OCI-LY1 (cell line): ENCODE data around the gene SLC6A8.
"Not testable (repeated sequence)": the region's sequence is repeated elsewhere in the genome, so short reads cannot be mapped to it uniquely, and the experiment has no call there.

ENCODE experiments used
- H2AFZ ChIP-seq: fragments of 200-600 bp; sonication (generic), shearing (Covaris generic); 2 replicates; pipeline ENCODE4 v1.6.0; 2014; ENCODE audit warnings: antibody characterized with exemption, mild to moderate bottlenecking, low read length
- H3F3A ChIP-seq: fragments of 200-600 bp; sonication (generic), shearing (Covaris generic); 2 replicates; pipeline ENCODE4 v1.6.0; 2014; ENCODE audit warnings: mild to moderate bottlenecking, antibody characterized with exemption, low read length, moderate library complexity; ENCODE audit not compliant: insufficient read depth
- H3K27ac ChIP-seq: fragments of 200-600 bp; sonication (generic); 2 replicates; pipeline ENCODE4 v1.5.1; 2014; ENCODE audit warnings: low read length, mixed run types, mild to moderate bottlenecking, low read depth; ENCODE audit not compliant: poor library complexity, severe bottlenecking
- H3K27me3 ChIP-seq: fragments of 200-600 bp; sonication (generic); 2 replicates; pipeline ENCODE4 v1.6.0; 2014; ENCODE audit warnings: antibody characterized with exemption, mild to moderate bottlenecking, low read length, moderate library complexity; ENCODE audit not compliant: insufficient read depth
- H3K36me3 ChIP-seq: fragments of 200-600 bp; sonication (generic); 2 replicates; pipeline ENCODE4 v1.6.1; 2014; ENCODE audit warnings: mild to moderate bottlenecking, antibody characterized with exemption, low read length, moderate library complexity, mixed read lengths; ENCODE audit not compliant: insufficient read depth
- H3K4me1 ChIP-seq: fragments of 200-600 bp; sonication (generic); 2 replicates; pipeline ENCODE4 v1.5.1; 2014; ENCODE audit warnings: mild to moderate bottlenecking, low read length, moderate library complexity; ENCODE audit not compliant: insufficient read depth, severe bottlenecking
- H3K4me2 ChIP-seq: fragments of 200-600 bp; sonication (generic), shearing (Covaris generic); 2 replicates; pipeline ENCODE4 v1.6.1; 2014; ENCODE audit warnings: low read length
- H3K4me3 ChIP-seq: fragments of 200-600 bp; sonication (generic); 2 replicates; pipeline ENCODE4 v1.5.1; 2014; ENCODE audit warnings: low read length, low read depth, mild to moderate bottlenecking, mixed read lengths; ENCODE audit not compliant: poor library complexity, severe bottlenecking
- H3K79me2 ChIP-seq: fragments of 200-600 bp; shearing (Covaris generic); 2 replicates; pipeline ENCODE4 v1.6.1; 2016; ENCODE audit warnings: mixed run types, low read length, mixed read lengths; ENCODE audit not compliant: insufficient read depth
- H3K9ac ChIP-seq: fragments of 200-600 bp; sonication (generic), shearing (Covaris generic); 2 replicates; pipeline ENCODE4 v1.6.1; 2014; ENCODE audit warnings: mild to moderate bottlenecking, low read length, mixed read lengths
- H3K9me2 ChIP-seq: fragments of 200-600 bp; sonication (generic), shearing (Covaris generic); 2 replicates; pipeline ENCODE4 v1.6.1; 2014; ENCODE audit warnings: low read depth, mild to moderate bottlenecking, low read length, mixed read lengths
- H3K9me3 ChIP-seq: fragments of 200-600 bp; shearing (Covaris generic); 2 replicates; pipeline ENCODE4 v1.6.1; 2014; ENCODE audit warnings: low read length, mixed read lengths
- H4K20me1 ChIP-seq: fragments of 200-600 bp; sonication (generic), shearing (Covaris generic); 2 replicates; pipeline ENCODE4 v1.6.0; 2016; ENCODE audit warnings: mild to moderate bottlenecking, low read length; ENCODE audit not compliant: insufficient read depth
- EZH2 ChIP-seq: fragments of 200-600 bp; sonication (generic), shearing (Covaris generic); IDR thresholded peaks from 2 replicates; pipeline ENCODE4 v1.8.0; 2017; ENCODE audit warnings: borderline replicate concordance, mixed run types, mild to moderate bottlenecking, antibody characterized with exemption, low read length, moderate library complexity, mixed read lengths
- TF ChIP-seq, protein P1 (sequence below): fragments of 200-600 bp; sonication (generic), shearing (Covaris generic); IDR thresholded peaks from 2 replicates; pipeline ENCODE4 v1.5.1; 2017; ENCODE audit warnings: mild to moderate bottlenecking, antibody characterized with exemption, low read length, moderate library complexity, mixed read lengths

The SLC6A8 gene

GRCh38 chrX:153739754-153740486 is 52.2 kb downstream of the SLC6A8 start:
- TF ChIP-seq EZH2 = no peak
- TF ChIP-seq, protein P1, sequence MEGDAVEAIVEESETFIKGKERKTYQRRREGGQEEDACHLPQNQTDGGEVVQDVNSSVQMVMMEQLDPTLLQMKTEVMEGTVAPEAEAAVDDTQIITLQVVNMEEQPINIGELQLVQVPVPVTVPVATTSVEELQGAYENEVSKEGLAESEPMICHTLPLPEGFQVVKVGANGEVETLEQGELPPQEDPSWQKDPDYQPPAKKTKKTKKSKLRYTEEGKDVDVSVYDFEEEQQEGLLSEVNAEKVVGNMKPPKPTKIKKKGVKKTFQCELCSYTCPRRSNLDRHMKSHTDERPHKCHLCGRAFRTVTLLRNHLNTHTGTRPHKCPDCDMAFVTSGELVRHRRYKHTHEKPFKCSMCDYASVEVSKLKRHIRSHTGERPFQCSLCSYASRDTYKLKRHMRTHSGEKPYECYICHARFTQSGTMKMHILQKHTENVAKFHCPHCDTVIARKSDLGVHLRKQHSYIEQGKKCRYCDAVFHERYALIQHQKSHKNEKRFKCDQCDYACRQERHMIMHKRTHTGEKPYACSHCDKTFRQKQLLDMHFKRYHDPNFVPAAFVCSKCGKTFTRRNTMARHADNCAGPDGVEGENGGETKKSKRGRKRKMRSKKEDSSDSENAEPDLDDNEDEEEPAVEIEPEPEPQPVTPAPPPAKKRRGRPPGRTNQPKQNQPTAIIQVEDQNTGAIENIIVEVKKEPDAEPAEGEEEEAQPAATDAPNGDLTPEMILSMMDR = no peak
- H3K9ac ChIP-seq = no peak overlapping the region
- no peak overlapping the region for H3K27ac ChIP-seq
- H3K27me3 ChIP-seq = no peaks in the 10 kb centered on the region
- no peaks in the 10 kb centered on the region for H3K79me2 ChIP-seq
- H3K4me1 ChIP-seq = no peaks in the 10 kb centered on the region
- H3K4me2 ChIP-seq = no peak overlapping the region
- no peaks in the 10 kb centered on the region for H3K36me3 ChIP-seq
- H2AFZ ChIP-seq = no peak overlapping the region
- no peak overlapping the region for H3K4me3 ChIP-seq
- no peaks in the 10 kb centered on the region for H4K20me1 ChIP-seq
- no peaks in the 10 kb centered on the region for H3K9me2 ChIP-seq
- H3K9me3 ChIP-seq = no peaks in the 10 kb centered on the region
- H3F3A ChIP-seq = no peaks in the 10 kb centered on the region

DNA sequence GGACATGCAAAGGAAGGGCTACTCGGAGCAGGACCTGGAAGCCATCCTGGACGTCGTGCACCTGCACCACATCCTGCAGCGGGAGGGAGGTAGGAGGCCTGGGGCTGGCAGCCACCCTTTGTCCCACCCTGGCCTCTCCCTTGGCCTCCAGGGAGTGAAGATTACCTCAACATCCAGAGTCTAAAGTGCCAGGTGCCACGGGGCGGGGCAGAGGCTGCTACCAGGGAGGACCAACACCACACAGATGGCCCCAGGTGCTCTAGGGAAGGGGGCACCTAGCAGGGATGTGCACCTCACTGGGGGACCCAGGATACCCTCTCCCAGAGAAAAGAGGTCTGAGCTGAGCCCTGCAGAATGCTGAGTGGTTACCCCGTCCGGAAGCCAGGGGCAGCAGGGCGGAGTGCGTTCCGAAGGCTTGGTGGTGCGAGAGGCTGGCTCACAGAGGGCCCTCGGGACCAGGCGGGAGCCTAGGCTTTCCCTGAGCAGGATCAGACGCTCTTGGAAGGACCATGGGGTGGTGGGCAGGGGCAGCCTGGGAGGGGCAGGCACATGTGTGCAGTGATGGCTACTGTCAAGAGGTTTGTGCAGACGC is 53.0 kb downstream of the SLC6A8 start:
- Histone ChIP-seq H3K9me2 (no peaks in the 10 kb centered on the region), H3K27ac (no peak overlapping the region), H2AFZ (no peak overlapping the region), H3K4me3 (no peak overlapping the region), H3F3A (no peaks in the 10 kb centered on the region), H3K4me2 (no peak overlapping the region), H3K9me3 (no peaks in the 10 kb centered on the region), H3K9ac (no peak overlapping the region), H4K20me1 (no peaks in the 10 kb centered on the region), H3K79me2 (no peaks in the 10 kb centered on the region), H3K4me1 (no peaks in the 10 kb centered on the region), H3K27me3 (no peaks in the 10 kb centered on the region), H3K36me3 (no peaks in the 10 kb centered on the region)
- TF ChIP-seq, protein P1 = no peak
- TF ChIP-seq EZH2 = no peak

- Histone ChIP-seq H4K20me1 (no peaks in the 10 kb centered on the region), H3K79me2 (no peaks in the 10 kb centered on the region), H3K4me2 (no peak overlapping the region), H3K9me2 (no peaks in the 10 kb centered on the region), H3K27ac (no peak overlapping the region), H3K4me1 (no peaks in the 10 kb centered on the region), H3K9me3 (no peaks in the 10 kb centered on the region), H3K4me3 (no peak overlapping the region), H2AFZ (no peak overlapping the region), H3K9ac (no peak overlapping the region), H3K36me3 (no peaks in the 10 kb centered on the region), H3F3A (no peaks in the 10 kb centered on the region), H3K27me3 (no peaks in the 10 kb centered on the region)
- TF ChIP-seq EZH2 = no peak
- TF ChIP-seq, protein P1 = no peak
These were observed 53.7 kb downstream of the SLC6A8 start for GRCh38 chrX:153741446-153741845.

DNA sequence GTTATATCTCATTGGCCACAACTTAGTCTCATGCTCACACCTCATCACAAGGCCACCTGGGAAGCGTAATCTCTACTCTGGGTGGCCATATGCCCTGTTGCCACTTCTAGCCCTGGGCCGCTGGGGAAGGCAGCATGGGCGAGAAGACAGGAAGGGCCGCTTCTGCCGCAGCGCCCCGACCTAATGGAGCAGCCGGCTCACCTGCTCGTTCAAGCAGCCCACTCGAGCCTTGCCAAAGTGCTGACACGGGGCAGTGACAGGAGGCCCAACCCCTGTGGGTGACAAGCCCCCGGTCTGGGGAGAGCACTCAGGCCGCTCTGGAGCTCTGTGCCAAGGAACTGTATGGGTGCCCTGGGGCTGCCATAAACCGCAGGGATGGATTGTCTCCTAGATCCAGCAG is 54.4 kb downstream of the SLC6A8 start:
- H3K27ac ChIP-seq, H3K9me2 ChIP-seq, H2AFZ ChIP-seq, H3K27me3 ChIP-seq, H3K79me2 ChIP-seq, H3K4me3 ChIP-seq, H3K9ac ChIP-seq, H3K9me3 ChIP-seq, H4K20me1 ChIP-seq, H3K4me2 ChIP-seq, H3F3A ChIP-seq, H3K4me1 ChIP-seq, H3K36me3 ChIP-seq: not testable (repeated sequence)

- not testable (repeated sequence) for H3K4me2 ChIP-seq, H2AFZ ChIP-seq, H3K9ac ChIP-seq, H3K36me3 ChIP-seq, H3K27ac ChIP-seq, H3K9me3 ChIP-seq, H3F3A ChIP-seq, H3K27me3 ChIP-seq, H3K79me2 ChIP-seq, H3K9me2 ChIP-seq, H4K20me1 ChIP-seq, H3K4me1 ChIP-seq, H3K4me3 ChIP-seq
These were observed 55.2 kb downstream of the SLC6A8 start for GRCh38 chrX:153742796-153743467.
